ENCODE results near the gene CALHM1.
"Not testable (repeated sequence)": the region's sequence is repeated elsewhere in the genome, so short reads cannot be mapped to it uniquely, and the experiment has no call there.

Gene CALHM1

GRCh38 chr10:103493362-103493915 is 34.7 kb upstream of the CALHM1 start, which contains the start of gene NEURL1:
TSS of gene NEURL1 (plus strand) at chr10:103493705. CDS start at chr10:103494388, 683 bp downstream.
- DNase-seq (ENCODE audit: low read depth), result no peak
- no peak within 1 kb of the TSS for H3K4me3 ChIP-seq (ENCODE audit: low read depth, low read length)
- no peak for TF ChIP-seq CTCF (IDR thresholded peaks at IDR 0.05; ENCODE audit: control insufficient read depth, extremely low read depth, insufficient read depth)

GRCh38 chr10:103492655-103493261 is 34.1 kb upstream of the CALHM1 start:
- DNase-seq (ENCODE audit: low read depth), result no peak
- no peak for TF ChIP-seq CTCF (IDR thresholded peaks at IDR 0.05; ENCODE audit: control insufficient read depth, extremely low read depth, insufficient read depth)
- H3K4me3 ChIP-seq (ENCODE audit: low read depth, low read length), result no peak overlapping the region

- TF ChIP-seq CTCF (IDR thresholded peaks at IDR 0.05; ENCODE audit: control insufficient read depth, extremely low read depth, insufficient read depth), result no peak
- no peak overlapping the region for H3K4me3 ChIP-seq (ENCODE audit: low read depth, low read length)
- DNase-seq (ENCODE audit: low read depth), result peak; percentile 8
These were observed 33.1 kb upstream of the CALHM1 start for GRCh38 chr10:103491729-103492364.

- DNase-seq (ENCODE audit: low read depth), result no peak
- no peak for TF ChIP-seq CTCF (IDR thresholded peaks at IDR 0.05; ENCODE audit: control insufficient read depth, extremely low read depth, insufficient read depth)
- no peak overlapping the region for H3K4me3 ChIP-seq (ENCODE audit: low read depth, low read length)
These were observed 32.2 kb upstream of the CALHM1 start for GRCh38 chr10:103490986-103491314.

GRCh38 chr10:103487410-103487708 is 28.7 kb upstream of the CALHM1 start:
- no peak overlapping the region for H3K4me3 ChIP-seq (ENCODE audit: low read depth, low read length)
- DNase-seq (ENCODE audit: low read depth), result peak; percentile 89
- TF ChIP-seq CTCF (IDR thresholded peaks at IDR 0.05; ENCODE audit: control insufficient read depth, extremely low read depth, insufficient read depth), result no peak

GRCh38 chr10:103486635-103487409 is 28.1 kb upstream of the CALHM1 start:
- not testable (repeated sequence) for H3K4me3 ChIP-seq (ENCODE audit: low read depth, low read length); DNase-seq (ENCODE audit: low read depth)

GRCh38 chr10:103481974-103482531 is 23.4 kb upstream of the CALHM1 start:
- DNase-seq (ENCODE audit: low read depth), result peak; percentile 34
- TF ChIP-seq CTCF (IDR thresholded peaks at IDR 0.05; ENCODE audit: control insufficient read depth, extremely low read depth, insufficient read depth), result peak; percentile 58
- H3K4me3 ChIP-seq (ENCODE audit: low read depth, low read length), result no peak overlapping the region
